IPS-18c (cell line): ENCODE data around the gene NMUR2.

Experiments used
- H3K4me3 ChIP-seq: 2 replicates; pipeline ENCODE4 v1.7.0; 2013; ENCODE audit warnings: low read depth, mild to moderate bottlenecking, low read length, moderate library complexity; ENCODE audit not compliant: insufficient read depth
- H3K9me3 ChIP-seq: one replicate; pipeline ENCODE4 v1.6.1; 2013; ENCODE audit warnings: mild to moderate bottlenecking, low read length, moderate library complexity; ENCODE audit not compliant: control insufficient read depth, insufficient read depth

The NMUR2 gene, protein sequence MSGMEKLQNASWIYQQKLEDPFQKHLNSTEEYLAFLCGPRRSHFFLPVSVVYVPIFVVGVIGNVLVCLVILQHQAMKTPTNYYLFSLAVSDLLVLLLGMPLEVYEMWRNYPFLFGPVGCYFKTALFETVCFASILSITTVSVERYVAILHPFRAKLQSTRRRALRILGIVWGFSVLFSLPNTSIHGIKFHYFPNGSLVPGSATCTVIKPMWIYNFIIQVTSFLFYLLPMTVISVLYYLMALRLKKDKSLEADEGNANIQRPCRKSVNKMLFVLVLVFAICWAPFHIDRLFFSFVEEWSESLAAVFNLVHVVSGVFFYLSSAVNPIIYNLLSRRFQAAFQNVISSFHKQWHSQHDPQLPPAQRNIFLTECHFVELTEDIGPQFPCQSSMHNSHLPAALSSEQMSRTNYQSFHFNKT

DNA sequence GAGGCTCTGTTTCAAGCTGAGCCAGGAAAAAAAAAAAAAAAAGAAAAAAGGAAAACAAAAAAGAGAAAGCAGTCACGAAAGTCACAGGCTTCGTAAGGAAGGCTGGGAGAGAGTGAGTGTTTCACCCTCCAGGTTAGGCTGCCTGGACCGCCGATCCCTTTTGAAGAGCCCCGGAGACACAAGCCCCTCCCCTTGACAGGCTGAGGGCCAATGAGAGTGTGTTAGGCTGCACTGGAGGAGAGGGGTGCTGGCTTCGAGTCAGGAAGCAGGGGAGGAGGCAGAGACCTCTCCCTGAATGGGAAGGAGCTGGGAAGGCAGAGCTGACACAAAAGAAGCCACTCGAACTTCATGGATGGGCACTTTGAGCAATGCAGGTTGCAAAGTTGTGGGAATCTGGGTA, at the start of gene NMUR2:
NMUR2 (minus strand) TSS at position 135 of the 400 bp plus-strand sequence. CDS start 166 bp downstream, outside the sequence.
- no peak within 1 kb of the TSS for H3K4me3 ChIP-seq

GRCh38 chr5:152443935-152444334, 38.9 kb upstream of the NMUR2 start:
- no peaks in the 10 kb centered on the region for H3K9me3 ChIP-seq
- H3K4me3 ChIP-seq = no peak overlapping the region

More for the DNA sequence above, at the start of gene NMUR2:
- no peaks in the 10 kb centered on the region for H3K9me3 ChIP-seq

DNA sequence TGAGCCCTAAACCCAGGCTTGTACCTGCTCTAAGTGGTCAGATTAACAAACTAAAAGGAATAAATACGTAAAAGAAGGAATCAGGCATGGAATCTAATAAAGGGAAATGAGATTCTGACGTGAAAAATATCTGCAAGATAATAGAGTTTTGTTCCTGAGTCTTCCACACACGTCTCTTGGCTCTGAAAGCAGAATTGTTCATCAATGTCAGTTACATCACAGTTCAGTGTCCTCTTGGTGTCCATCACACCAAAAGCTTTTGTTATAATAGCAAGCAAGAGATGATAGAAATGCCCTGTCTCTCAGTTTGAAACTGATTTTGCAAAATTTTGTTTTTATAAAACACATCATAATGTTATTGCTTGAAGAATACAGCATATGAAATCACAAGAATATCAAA, 34.7 kb upstream of the NMUR2 start:
- H3K9me3 ChIP-seq = no peaks in the 10 kb centered on the region
- no peak overlapping the region for H3K4me3 ChIP-seq

GRCh38 chr5:152437866-152438265, 32.8 kb upstream of the NMUR2 start:
- H3K9me3 ChIP-seq = no peaks in the 10 kb centered on the region
- no peak overlapping the region for H3K4me3 ChIP-seq

DNA sequence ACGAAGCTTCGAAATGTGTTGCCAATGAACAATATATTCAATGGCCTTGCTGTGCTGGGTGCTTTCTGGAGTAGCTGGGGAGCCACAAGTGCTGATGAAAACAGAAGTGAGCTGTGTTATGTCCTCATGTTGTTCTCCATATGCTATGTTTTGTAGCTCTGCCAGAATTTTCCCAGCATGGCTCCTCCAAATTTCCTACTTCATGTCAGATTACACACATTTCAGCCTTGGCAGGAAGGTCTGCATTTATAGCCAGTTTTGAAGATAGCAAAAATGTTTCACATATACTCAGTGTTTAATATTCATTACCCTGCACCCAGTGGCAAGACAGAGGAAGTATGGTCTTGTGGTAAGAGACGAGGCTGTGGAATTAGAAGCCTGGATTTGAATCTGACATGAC, 22.6 kb upstream of the NMUR2 start:
- Histone ChIP-seq H3K4me3 (no peak overlapping the region), H3K9me3 (no peaks in the 10 kb centered on the region)

DNA sequence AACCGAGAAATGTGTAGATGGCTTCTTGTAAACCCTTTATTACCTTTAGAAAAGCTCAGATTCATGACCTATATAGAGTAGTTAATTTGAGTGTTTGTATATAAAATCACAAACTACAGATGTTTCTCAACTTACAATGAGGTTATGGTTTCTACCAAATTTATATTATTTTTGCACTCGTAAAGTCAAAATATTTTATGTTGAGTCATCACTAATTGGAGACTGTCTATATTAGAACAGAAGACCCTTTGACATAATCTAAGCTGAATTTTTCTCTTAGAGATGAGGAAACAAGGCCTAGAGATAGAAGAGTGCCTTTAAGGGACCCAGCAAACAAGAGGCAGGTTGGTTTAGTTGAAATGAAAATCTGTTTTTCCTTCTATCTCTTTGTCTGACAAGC, 20.0 kb upstream of the NMUR2 start:
- Histone ChIP-seq H3K9me3 (no peaks in the 10 kb centered on the region), H3K4me3 (no peak overlapping the region)

- H3K4me3 ChIP-seq = no peak overlapping the region
- H3K9me3 ChIP-seq = no peaks in the 10 kb centered on the region
Measured at GRCh38 chr5:152424501-152424900, 19.4 kb upstream of the NMUR2 start.

DNA sequence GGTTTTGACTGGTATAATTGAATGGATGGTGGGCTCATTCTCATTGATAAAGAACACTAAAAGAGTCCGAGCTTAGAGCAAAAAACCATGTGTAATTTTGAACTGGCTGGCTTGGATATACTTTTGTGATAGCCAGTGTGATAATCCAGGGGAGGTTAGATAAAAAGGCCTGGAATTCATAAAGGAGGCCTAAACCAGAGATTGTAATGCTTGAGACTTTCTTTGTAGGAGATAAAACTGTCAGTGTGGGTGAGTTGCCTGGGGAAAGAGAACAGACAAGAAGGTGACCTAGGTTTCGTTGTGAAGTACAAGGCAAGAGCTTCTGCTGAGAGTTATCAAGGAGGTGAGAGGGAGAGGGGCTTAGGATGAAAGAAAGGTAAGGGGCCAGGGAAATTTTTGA, 17.0 kb upstream of the NMUR2 start:
- Histone ChIP-seq H3K9me3 (no peaks in the 10 kb centered on the region), H3K4me3 (no peak overlapping the region)

DNA sequence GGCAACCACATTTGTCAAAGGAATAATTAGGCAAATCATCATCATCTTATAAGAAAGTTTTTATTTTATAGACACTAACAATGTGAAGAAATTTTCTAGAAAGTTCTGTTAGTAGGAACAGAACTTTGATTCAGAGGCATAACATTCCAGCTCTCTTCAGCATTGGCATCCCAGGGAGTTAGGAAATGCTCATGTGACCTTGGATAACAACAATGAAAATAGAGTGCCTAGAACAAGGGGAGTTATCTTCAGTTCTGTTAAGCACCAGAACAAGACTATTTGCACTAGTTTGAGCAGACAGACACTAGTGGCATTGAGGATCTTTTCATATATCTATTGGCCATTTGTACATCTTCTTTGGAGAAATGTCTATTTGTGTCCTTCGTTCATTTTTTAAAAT, 7.0 kb upstream of the NMUR2 start:
- no peak overlapping the region for H3K4me3 ChIP-seq
- no peaks in the 10 kb centered on the region for H3K9me3 ChIP-seq

DNA sequence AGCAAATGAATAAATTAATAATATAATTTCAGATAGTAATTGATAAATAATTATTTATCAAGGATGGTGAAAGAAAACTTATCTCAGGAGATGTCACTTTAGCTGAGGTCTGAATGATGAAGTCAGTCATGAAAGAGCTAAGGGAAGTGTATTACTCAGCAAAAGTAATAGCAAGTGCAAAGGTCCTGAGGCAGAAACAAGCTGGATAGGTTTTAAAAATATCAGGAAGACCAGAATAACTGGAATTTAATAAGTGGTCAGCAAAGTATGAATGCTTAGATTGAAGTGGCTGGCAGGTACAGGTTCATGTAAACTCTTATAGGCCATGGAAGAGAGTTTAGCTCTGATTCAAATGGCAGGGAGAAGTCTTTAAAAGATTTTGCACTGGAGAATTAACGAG, 1.0 kb upstream of the NMUR2 start:
- H3K9me3 ChIP-seq = no peaks in the 10 kb centered on the region
- H3K4me3 ChIP-seq = no peak overlapping the region

GRCh38 chr5:152404494-152404893, 585 bp downstream of the NMUR2 start:
- H3K4me3 ChIP-seq = no peak overlapping the region

DNA sequence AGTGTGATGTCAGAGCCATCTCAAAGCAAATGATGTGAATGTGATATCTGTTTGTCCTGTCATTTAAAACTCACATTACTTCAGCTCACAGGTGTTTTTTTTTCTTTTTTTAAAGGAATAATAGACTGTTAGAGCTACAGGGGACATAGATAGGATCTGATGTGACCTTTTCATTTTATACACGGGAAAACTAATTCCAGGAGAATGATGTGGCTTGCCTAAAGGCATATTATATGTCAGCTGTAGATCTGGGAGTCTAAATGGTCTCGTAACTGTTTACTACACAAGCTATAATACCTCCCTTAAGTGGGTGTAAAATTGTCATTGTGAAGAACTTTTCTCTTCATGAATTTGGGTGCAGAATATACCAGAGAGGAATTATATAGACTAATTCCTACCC, 2.0 kb downstream of the NMUR2 start:
- Histone ChIP-seq H3K4me3 (no peak overlapping the region), H3K9me3 (no peaks in the 10 kb centered on the region)

More at GRCh38 chr5:152404494-152404893, 585 bp downstream of the NMUR2 start:
- H3K9me3 ChIP-seq = no peaks in the 10 kb centered on the region

DNA sequence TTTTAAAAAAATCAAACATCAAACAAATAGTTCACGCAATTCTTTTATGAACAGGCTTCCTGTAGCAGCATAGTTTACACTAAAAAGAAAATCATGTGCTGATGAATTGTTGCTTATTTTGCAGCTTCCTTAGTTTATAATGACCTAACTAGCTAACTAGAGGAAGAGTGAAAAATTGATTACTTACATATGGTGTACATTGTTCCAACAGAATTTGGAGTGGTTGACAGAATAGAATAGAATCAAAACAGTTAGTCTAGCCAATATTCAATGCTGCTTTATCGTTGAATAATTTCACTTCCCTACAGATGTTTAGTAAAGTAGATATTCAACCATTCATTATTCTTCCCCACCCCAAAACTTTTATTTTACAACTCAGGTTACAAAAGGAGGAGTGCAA, 4.2 kb downstream of the NMUR2 start:
- Histone ChIP-seq H3K4me3 (no peak overlapping the region), H3K9me3 (no peaks in the 10 kb centered on the region)

GRCh38 chr5:152397581-152397980, 7.5 kb downstream of the NMUR2 start:
- Histone ChIP-seq H3K4me3 (no peak overlapping the region), H3K9me3 (no peaks in the 10 kb centered on the region)

GRCh38 chr5:152393441-152393840, 11.6 kb downstream of the NMUR2 start:
- no peak overlapping the region for H3K4me3 ChIP-seq
- no peaks in the 10 kb centered on the region for H3K9me3 ChIP-seq

DNA sequence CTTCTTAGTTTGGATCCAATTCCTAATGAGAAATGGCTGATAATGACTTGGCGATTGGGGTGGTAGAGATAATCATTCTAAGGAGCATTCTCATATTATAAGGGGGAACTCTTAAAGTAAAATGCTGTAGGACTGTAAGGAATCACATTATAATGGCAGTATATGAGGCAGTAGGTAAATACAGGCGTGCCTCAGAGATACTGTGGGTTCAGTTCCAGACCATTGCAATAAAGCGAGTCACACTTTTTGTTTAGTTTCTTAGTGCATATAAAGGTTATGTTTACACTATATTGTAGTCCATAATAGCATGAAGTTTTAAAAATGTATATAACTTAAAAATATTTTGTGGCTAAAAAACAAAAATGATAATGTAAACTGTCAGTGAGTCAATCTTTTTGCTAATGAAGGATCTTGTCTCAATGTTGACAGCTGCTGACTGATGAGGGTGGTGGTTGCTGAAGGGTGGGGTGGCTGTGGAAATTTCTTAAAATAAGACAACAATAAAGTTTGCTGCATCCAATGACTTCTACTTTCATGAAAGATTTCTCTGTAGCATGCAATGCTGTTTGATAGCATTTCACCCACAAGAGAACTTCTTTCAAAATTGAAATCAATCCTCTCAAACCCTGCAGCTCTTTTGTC, 15.8 kb downstream of the NMUR2 start:
- Histone ChIP-seq H3K4me3 (no peak overlapping the region), H3K9me3 (no peaks in the 10 kb centered on the region)

GRCh38 chr5:152388610-152389009, 16.5 kb downstream of the NMUR2 start:
- H3K4me3 ChIP-seq = no peak overlapping the region

DNA sequence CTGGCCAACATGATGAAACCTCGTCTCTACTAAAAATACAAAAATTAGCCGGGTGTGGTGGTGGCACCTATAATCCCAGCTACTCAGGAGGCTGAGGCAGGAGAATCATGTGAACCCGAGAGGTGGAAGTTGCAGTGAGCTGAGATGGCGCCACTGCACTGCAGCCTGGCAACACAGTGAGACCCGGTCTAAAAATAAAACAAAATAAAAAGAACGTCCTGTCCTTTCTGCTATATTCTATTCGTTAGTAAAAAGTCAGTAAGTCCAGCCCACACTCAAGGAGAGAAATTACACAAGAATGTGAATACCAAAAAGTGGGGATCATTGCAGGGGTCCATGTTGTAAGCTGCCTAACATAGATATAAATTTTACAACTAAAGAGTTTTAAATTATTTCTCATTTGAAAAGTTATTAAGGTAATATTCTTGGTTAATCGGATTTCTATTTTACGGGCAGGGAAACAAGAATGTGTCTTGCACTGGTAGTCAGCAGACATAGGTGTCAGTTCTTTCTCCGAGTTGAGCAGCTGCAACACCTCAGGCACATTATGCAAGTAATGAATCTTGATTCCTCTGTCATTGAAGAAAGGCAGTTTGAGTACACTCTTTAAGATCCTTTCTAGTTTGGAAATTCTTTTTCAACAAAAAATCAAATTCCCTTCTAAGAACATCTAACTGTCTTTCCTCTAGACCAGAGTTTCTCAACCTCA, 24.5 kb downstream of the NMUR2 start:
- no peak overlapping the region for H3K4me3 ChIP-seq
- H3K9me3 ChIP-seq = no peaks in the 10 kb centered on the region

More at GRCh38 chr5:152388610-152389009, 16.5 kb downstream of the NMUR2 start:
- no peaks in the 10 kb centered on the region for H3K9me3 ChIP-seq
